ENCODE data around the gene YES1.

DNA sequence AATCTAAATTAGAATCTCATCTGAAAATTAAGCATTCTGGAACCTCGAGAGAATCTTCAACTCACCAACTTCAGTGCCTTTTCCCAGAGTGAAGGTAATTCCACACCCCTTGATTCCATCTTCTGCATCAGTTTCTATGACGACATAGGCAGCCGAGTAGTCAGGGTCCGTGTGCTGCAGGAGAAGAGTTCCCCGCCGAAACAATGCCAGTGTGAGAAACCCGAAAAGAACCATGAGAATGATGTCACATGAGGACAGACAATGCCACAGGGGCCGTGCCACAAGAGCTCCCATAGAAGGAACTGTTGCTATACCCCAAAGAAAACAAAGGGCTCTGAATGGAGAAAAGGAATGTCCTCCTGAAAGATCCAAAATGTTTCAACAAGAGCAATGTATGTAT lies 105.6 kb downstream of the YES1 start:
- TF ChIP-seq POLR2A (IDR thresholded peaks at IDR 0.05; ENCODE audit: low read length) (no peak), GATA1 (IDR thresholded peaks at IDR 0.05; ENCODE audit: low read depth, low read length) (no peak)

Data from erythroblast (primary cell).